C4-2B (cell line): ENCODE results near the gene ANKRD63.

ENCODE experiments used
- CTCF ChIP-seq: fragments of 450-650 bp; conservative IDR thresholded peaks from 2 replicates; pipeline ENCODE4 v1.5.1; 2017; ENCODE audit warnings: mild to moderate bottlenecking
- ZFX ChIP-seq: fragments of 450-650 bp; IDR thresholded peaks from 2 replicates; pipeline ENCODE4 v1.6.1; 2017

DNA sequence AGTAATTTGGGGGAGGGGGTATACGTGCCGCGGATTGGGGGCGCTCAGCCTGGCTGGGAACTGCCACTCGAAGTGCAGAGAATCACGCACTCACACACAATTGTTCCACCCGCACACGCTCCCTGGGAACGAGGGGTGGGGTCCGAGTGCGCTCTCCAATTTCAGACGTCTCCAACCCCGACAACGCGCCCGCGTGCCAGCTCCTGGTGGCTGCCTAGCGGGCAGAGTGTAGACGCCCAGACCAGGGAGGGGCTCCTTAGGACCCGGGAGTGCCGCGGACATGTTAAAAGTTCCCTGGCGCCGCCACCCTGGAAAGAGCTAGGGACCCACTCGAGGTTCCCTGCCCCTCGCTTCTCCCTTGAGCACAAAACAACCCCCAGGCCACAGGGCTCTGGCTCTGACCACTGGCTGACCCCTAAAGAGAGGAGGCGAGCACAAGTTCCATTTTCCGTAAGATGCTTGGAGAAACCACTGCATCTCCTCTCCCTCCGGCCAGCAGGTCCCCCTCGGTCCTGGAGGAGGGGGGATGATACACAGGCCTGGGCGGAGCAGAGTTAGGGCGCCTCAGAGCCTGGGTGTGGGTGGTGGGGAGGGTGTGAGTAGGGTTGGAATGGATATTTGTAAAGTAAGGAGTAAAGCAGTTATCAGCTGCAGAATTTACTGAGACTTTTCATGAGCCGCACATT, 894 bp upstream of the ANKRD63 start:
- TF ChIP-seq CTCF (no peak), ZFX (no peak)
